PC-3 (cell line): ENCODE data around the gene CCDC91. TPM values are rescaled to one million over a fixed set of nuclear protein-coding genes. Genes with fewer than 3 reads are reported as not detected.
A peak's percentile ranks its signal among the peaks of the same experiment; 100 is the strongest.

Experiments
- ATAC-seq: fragments of 200-7000 bp; cut with Tn5 transposase; 2 replicates; pipeline ENCODE4 v1.9.1; 2020; ENCODE audit warnings: mild to moderate bottlenecking, moderate library complexity
- BruUV-seq: library from RNA; stranded (reverse); fragments of 400-500 nt; replicated peaks from 2 replicates; lab custom pipeline; 2021; lab: Mats Ljungman, UMichigan
- CTCF ChIA-PET: fragments of 300-600 bp; sonication (Branson Sonifier 250); formaldehyde crosslinking; loops from one replicate; lab custom pipeline; 2022; ENCODE audit warnings: antibody characterized with exemption; lab: Charles Lee
- POLR2A ChIA-PET: fragments of 300-600 bp; sonication (Branson Sonifier 250); formaldehyde crosslinking; loops from one replicate; lab custom pipeline; 2022; ENCODE audit warnings: antibody characterized with exemption; ENCODE audit not compliant: unreplicated experiment; lab: Charles Lee
- DNase-seq: peaks from one replicate; pipeline ENCODE4 v3.0.0-alpha.2; 2015
- H2AFZ ChIP-seq: fragments of 300-600 bp; sonication (generic); 2 replicates; pipeline ENCODE4 v1.6.0; 2016; ENCODE audit warnings: antibody characterized with exemption, low read length
- H3F3A ChIP-seq: fragments of 300-600 bp; sonication (generic); one replicate; pipeline ENCODE4 v1.6.0; 2017; ENCODE audit warnings: antibody characterized with exemption, low read length, control low read depth, mild to moderate bottlenecking; ENCODE audit not compliant: unreplicated experiment
- H3K27ac ChIP-seq: fragments of 300-600 bp; sonication (generic); 2 replicates; pipeline ENCODE4 v1.5.1; 2016; ENCODE audit warnings: mild to moderate bottlenecking, low read length
- H3K27me3 ChIP-seq: fragments of 300-600 bp; sonication (generic); 2 replicates; pipeline ENCODE4 v1.6.1; 2016; ENCODE audit warnings: low read length, mixed read lengths
- H3K36me3 ChIP-seq: fragments of 300-600 bp; sonication (generic); 2 replicates; pipeline ENCODE4 v1.6.1; 2016; ENCODE audit warnings: low read depth, mixed run types, low read length, mixed read lengths
- H3K4me1 ChIP-seq: fragments of 300-600 bp; sonication (generic); 2 replicates; pipeline ENCODE4 v1.5.1; 2016; ENCODE audit warnings: low read length; ENCODE audit not compliant: insufficient read depth
- H3K4me2 ChIP-seq: fragments of 300-600 bp; sonication (generic); 2 replicates; pipeline ENCODE4 v1.6.0; 2016; ENCODE audit warnings: low read length
- H3K4me3 ChIP-seq: fragments of 300-600 bp; sonication (generic); 2 replicates; pipeline ENCODE4 v1.5.1; 2016; ENCODE audit warnings: mild to moderate bottlenecking, low read length, mixed read lengths
- H3K79me2 ChIP-seq: fragments of 300-600 bp; sonication (generic); 2 replicates; pipeline ENCODE4 v1.6.1; 2017; ENCODE audit warnings: low read length, mixed read lengths
- H3K9ac ChIP-seq: fragments of 300-600 bp; sonication (generic); 2 replicates; pipeline ENCODE4 v1.6.0; 2016; ENCODE audit warnings: mild to moderate bottlenecking, low read length
- H3K9me2 ChIP-seq: fragments of 300-600 bp; sonication (generic); replicated peaks from 2 replicates; pipeline ENCODE4 v1.6.1; 2016; ENCODE audit warnings: mixed run types, low read length, mixed read lengths
- H3K9me3 ChIP-seq: fragments of 300-600 bp; sonication (generic); 2 replicates; pipeline ENCODE4 v1.6.1; 2016; ENCODE audit warnings: low read length, mixed read lengths
- H4K20me1 ChIP-seq: fragments of 300-600 bp; sonication (generic); 2 replicates; pipeline ENCODE4 v1.6.1; 2016; ENCODE audit warnings: low read length, mixed read lengths
- CTCF ChIP-seq: fragments of 300-600 bp; sonication (generic); conservative IDR thresholded peaks from 2 replicates; pipeline ENCODE4 v1.5.1; 2017; ENCODE audit warnings: antibody characterized with exemption, low read depth, mild to moderate bottlenecking, low read length
- EZH2 ChIP-seq: fragments of 300-600 bp; sonication (generic); IDR thresholded peaks from one replicate; pipeline ENCODE4 v1.6.1; 2017; ENCODE audit warnings: antibody characterized with exemption, mild to moderate bottlenecking, low read length; ENCODE audit not compliant: unreplicated experiment
- EZH2phosphoT487 ChIP-seq: fragments of 300-600 bp; sonication (generic); IDR thresholded peaks from 2 replicates; pipeline ENCODE4 v1.6.1; 2018; ENCODE audit warnings: mild to moderate bottlenecking, antibody characterized with exemption, low read length, borderline replicate concordance
- intact Hi-C: fragments of 100-400 bp; cut with micrococcal nuclease; formaldehyde crosslinking; loops from 2 replicates; pipeline ENCODE4 v1.9.0; 2023
- total RNA-seq: library from RNA; depleted of rRNA; stranded (reverse); fragments of >200 nt; gene quantifications from 2 replicates; pipeline ENCODE4 v1.2.3, GENCODE V29; 2014

The CCDC91 gene
- total RNA-seq, 1 experiment from 2014 or later, result 15.7 TPM

- Histone ChIP-seq H3F3A (no peaks in the 10 kb centered on the region), H3K79me2 (no peaks in the 10 kb centered on the region), H3K4me1 (no peaks in the 10 kb centered on the region), H3K9ac (no peak overlapping the region), H3K4me3 (no peak overlapping the region), H3K9me2 (no peaks in the 10 kb centered on the region), H3K27ac (no peak overlapping the region), H2AFZ (no peak overlapping the region), H3K36me3 (no peaks in the 10 kb centered on the region), H3K9me3 (no peaks in the 10 kb centered on the region), H3K27me3 (no peaks in the 10 kb centered on the region), H4K20me1 (no peaks in the 10 kb centered on the region), H3K4me2 (no peak overlapping the region)
- POLR2A ChIA-PET, result no interaction called here
- intact Hi-C loops, result no loop called here
- BruUV-seq, result no TSS peak
- peak; percentile 48 for DNase-seq
- no peak for ATAC-seq
- CTCF ChIA-PET, result no interaction called here
- TF ChIP-seq CTCF (peak; percentile 58), EZH2phosphoT487 (no peak), EZH2 (no peak)
These were observed 393.5 kb downstream of the CCDC91 start for GRCh38 chr12:28583701-28584261.

DNA sequence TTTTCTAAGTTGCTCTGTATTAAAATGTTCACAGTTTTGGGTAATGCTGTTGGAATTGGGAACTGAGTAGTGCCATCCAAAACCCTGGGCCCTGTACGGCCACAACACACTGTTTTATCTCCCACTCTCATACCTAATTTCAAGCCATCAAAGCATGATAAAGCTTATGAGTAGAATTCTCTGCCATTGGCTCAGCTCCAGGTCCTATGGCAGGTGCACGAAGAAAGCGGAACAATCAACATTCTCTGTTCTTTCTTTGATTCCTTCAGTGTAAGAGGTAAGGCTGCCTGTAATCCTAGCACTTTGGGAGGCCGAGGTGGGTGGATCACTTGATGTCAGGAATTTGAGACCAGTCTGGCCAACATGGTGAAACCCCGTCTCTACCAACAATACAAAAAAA, 394.9 kb downstream of the CCDC91 start:
- Histone ChIP-seq H3K4me1 (no peaks in the 10 kb centered on the region), H4K20me1 (no peaks in the 10 kb centered on the region), H3K4me2 (no peak overlapping the region), H3K36me3 (no peaks in the 10 kb centered on the region), H3K9ac (no peak overlapping the region), H3K79me2 (no peaks in the 10 kb centered on the region), H3K27ac (no peak overlapping the region), H3K9me2 (no peaks in the 10 kb centered on the region), H3K4me3 (no peak overlapping the region), H2AFZ (no peak overlapping the region), H3K9me3 (no peaks in the 10 kb centered on the region), H3K27me3 (no peaks in the 10 kb centered on the region), H3F3A (no peaks in the 10 kb centered on the region)
- POLR2A ChIA-PET, result no interaction called here
- ATAC-seq, result no peak
- TF ChIP-seq EZH2phosphoT487, result no peak
- TF ChIP-seq CTCF, result no peak
- TF ChIP-seq EZH2, result no peak
- no peak for DNase-seq
- BruUV-seq, result no TSS peak
- intact Hi-C loops, result no loop called here
- CTCF ChIA-PET, result no interaction called here

- DNase-seq (no peak), ATAC-seq (no peak)
- TF ChIP-seq CTCF (no peak), EZH2 (no peak), EZH2phosphoT487 (no peak)
- H4K20me1 ChIP-seq, result no peaks in the 10 kb centered on the region
- no TSS peak for BruUV-seq
- H3K4me3 ChIP-seq, result no peak overlapping the region
- H2AFZ ChIP-seq, result no peak overlapping the region
- H3K9ac ChIP-seq, result no peak overlapping the region
- H3K79me2 ChIP-seq, result no peaks in the 10 kb centered on the region
- no peaks in the 10 kb centered on the region for H3K27me3 ChIP-seq
- no peaks in the 10 kb centered on the region for H3K36me3 ChIP-seq
- ChIA-PET CTCF (no interaction called here), POLR2A (no interaction called here)
- H3K9me3 ChIP-seq, result no peaks in the 10 kb centered on the region
- H3F3A ChIP-seq, result no peaks in the 10 kb centered on the region
- H3K9me2 ChIP-seq, result no peaks in the 10 kb centered on the region
- intact Hi-C loops, result no loop called here
- no peak overlapping the region for H3K27ac ChIP-seq
- H3K4me2 ChIP-seq, result no peak overlapping the region
- H3K4me1 ChIP-seq, result no peaks in the 10 kb centered on the region
These were observed 396.2 kb downstream of the CCDC91 start for GRCh38 chr12:28586481-28586880.
